Activated CD4-positive, alpha-beta T cell treated with anti-CD3 and anti-CD28 coated beads, Interleukin-2, amount 10 ng/mL, durations not matched to agents 7 days and 5 days (primary cell): ENCODE results near the gene CIAO3. TPM values are rescaled to one million over a fixed set of nuclear protein-coding genes. Genes with fewer than 3 reads are reported as not detected.
"Not testable (repeated sequence)": the region's sequence is repeated elsewhere in the genome, so short reads cannot be mapped to it uniquely, and the experiment has no call there.

Experiments used
- CTCF ChIA-PET: fragments of 350-600 bp; sonication (Branson Sonifier 250); formaldehyde crosslinking; loops from one replicate; lab custom pipeline; 2021; ENCODE audit warnings: antibody characterized with exemption; lab: Charles Lee
- POLR2A ChIA-PET: fragments of 350-600 bp; sonication (Branson Sonifier 250); formaldehyde crosslinking; loops from one replicate; lab custom pipeline; 2021; ENCODE audit warnings: antibody characterized with exemption; lab: Charles Lee
- DNase-seq: peaks from one replicate; pipeline ENCODE4 v3.0.0-alpha.2; 2020
- H3K27ac Mint-ChIP-seq: one replicate; pipeline ENCODE4 v1.8.0; 2021; ENCODE audit warnings: mild to moderate bottlenecking, moderate library complexity, mixed read lengths
- H3K27me3 Mint-ChIP-seq: one replicate; pipeline ENCODE4 v1.8.0; 2021; ENCODE audit warnings: mixed read lengths
- H3K36me3 Mint-ChIP-seq: one replicate; pipeline ENCODE4 v1.8.0; 2021; ENCODE audit warnings: low read depth, mixed read lengths
- H3K4me1 Mint-ChIP-seq: one replicate; pipeline ENCODE4 v1.8.0; 2021; ENCODE audit warnings: mixed read lengths
- H3K4me3 Mint-ChIP-seq: one replicate; pipeline ENCODE4 v1.8.0; 2021; ENCODE audit warnings: mild to moderate bottlenecking, moderate library complexity, mixed read lengths
- H3K9me3 Mint-ChIP-seq: one replicate; pipeline ENCODE4 v1.8.0; 2021; ENCODE audit warnings: mixed read lengths
- total RNA-seq, 2 experiments: library from RNA; stranded (reverse); gene quantifications; one replicate each; pipeline ENCODE4 v1.2.3, GENCODE V29; 2021

The CIAO3 gene
- total RNA-seq, 2 experiments from 2014 or later, result 39.5 to 39.9 TPM

DNA sequence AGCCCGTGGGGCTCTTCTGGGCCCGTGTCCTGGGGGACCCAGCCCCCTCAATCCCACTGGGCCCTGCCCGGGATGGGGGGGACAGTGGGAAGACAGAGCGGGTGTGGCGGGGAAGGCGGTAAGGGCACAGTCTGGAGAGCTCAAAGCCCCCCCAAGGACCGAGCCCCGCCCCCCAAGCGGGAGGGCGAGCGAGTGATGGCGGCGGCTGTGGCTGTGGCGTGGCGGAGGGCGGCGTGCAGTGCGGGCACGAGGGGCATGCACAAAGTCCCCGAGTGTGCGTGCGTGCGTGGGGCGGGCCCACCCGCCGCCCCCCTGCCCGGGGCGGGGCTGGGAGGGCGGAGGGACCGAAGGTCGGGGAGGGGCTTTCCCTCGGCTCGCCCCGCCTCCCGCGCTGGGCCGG, 47.0 kb downstream of the CIAO3 start:
- Mint-ChIP-seq H3K27ac (no peak overlapping the region), H3K4me3 (no peak overlapping the region), H3K4me1 (peaks cover 34% of the 10 kb centered on the region), H3K9me3 (no peaks in the 10 kb centered on the region), H3K27me3 (peaks cover 15% of the 10 kb centered on the region), H3K36me3 (peaks cover 4% of the 10 kb centered on the region)
- POLR2A ChIA-PET, result no interaction called here
- CTCF ChIA-PET, result interaction anchor here (1.3 kb wide), 1 partner anchor 57 kb away, joined by 3 read pairs; the partner anchor contains the start of gene METTL26
- DNase-seq, result no peak

DNA sequence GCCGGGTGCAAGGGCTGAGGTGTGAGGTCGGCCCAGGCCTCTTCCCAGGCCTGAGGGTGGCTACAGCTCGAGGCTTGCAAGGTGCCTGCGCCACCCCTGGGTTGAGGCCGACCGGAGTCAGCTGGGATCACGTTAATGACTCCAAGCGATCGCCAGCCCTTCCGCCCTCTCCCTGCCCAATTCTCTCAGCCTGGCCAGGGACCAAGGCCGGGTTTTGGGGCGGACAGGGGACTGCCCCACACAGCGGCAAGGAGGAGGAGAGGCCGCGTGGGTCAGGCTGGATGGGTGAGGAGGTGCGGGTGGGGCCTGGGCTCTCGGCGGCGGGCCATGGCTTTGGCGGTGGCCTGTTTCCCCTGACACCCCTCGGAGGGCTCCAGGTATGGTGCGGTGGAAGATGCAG, 47.4 kb downstream of the CIAO3 start:
- H3K36me3 Mint-ChIP-seq, result peaks cover 4% of the 10 kb centered on the region
- peaks cover 36% of the 10 kb centered on the region for H3K4me1 Mint-ChIP-seq
- H3K4me3 Mint-ChIP-seq, result peak overlapping the region; percentile 19
- ChIA-PET POLR2A (no interaction called here), CTCF (interaction anchor here (1.3 kb wide), 1 partner anchor 57 kb away, joined by 3 read pairs; the partner anchor contains the start of gene METTL26)
- peaks cover 15% of the 10 kb centered on the region for H3K27me3 Mint-ChIP-seq
- H3K27ac Mint-ChIP-seq, result no peak overlapping the region
- no peaks in the 10 kb centered on the region for H3K9me3 Mint-ChIP-seq
- DNase-seq, result no peak

DNA sequence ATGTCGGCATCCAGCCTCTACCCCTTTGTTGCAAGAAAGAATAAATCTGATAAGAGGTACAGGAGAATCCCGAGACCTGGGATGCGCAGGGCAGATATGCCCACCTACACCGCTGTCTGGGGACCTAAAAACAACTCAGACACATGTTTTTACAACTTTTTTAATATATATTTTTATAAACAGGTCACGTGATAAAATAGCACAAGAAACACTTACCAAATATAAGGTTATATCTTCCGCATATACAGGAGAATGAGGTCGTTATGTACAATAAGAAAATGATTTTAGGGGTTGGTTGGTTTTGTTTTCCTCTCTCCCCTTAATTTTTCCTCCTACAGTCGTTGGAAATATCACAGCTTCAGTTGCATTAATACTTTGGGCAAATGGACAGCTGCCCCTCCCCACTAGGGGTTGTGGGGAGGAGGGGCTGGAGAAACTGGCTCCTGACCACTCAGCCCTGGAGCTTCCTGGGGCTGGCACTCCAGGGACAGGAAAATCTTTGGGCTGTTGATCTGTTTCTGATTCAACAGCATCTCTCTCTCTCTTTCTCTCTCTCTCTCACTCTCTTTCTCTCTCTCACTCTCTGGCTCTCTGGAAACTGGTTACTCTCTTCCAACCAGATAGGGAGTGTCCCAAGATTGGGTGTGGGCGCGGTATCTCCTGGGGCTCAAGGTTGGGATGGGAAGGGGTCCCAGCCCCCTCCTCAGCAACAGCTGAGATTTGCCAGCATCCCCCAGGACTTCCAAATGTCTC, 48.3 kb downstream of the CIAO3 start:
- H3K4me3 Mint-ChIP-seq, result no peak overlapping the region
- H3K27me3 Mint-ChIP-seq, result peaks cover 15% of the 10 kb centered on the region
- DNase-seq, result no peak
- ChIA-PET CTCF (interaction anchor here (1.3 kb wide), 1 partner anchor 56 kb away, joined by 3 read pairs; the partner anchor contains the start of gene METTL26), POLR2A (no interaction called here)
- no peaks in the 10 kb centered on the region for H3K9me3 Mint-ChIP-seq
- H3K36me3 Mint-ChIP-seq, result peaks cover 4% of the 10 kb centered on the region
- H3K4me1 Mint-ChIP-seq, result peaks cover 39% of the 10 kb centered on the region
- H3K27ac Mint-ChIP-seq, result no peak overlapping the region

DNA sequence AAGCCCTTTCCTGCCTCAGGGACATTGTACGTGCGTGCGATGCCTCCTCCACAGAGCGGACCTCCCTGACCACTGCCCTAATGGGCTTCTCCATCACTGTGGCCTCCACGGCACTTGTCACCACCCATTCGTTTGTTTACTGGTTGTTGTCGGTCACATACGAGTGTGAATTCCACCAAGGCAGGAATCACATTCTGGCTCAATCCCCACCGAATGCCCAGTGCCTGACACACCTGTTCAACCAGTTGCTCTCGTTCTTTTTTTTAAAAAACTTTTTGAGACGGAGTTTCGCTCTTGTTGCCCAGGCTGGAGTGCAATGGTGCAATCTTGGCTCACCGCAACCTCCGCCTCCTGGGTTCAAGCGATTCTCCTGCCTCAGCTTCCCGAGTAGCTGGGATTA, 49.6 kb downstream of the CIAO3 start:
- H3K27ac Mint-ChIP-seq, result peak overlapping the region; percentile 76
- H3K4me3 Mint-ChIP-seq, result peak overlapping the region; percentile 89
- H3K36me3 Mint-ChIP-seq, POLR2A ChIA-PET, DNase-seq, H3K9me3 Mint-ChIP-seq: not testable (repeated sequence)
- CTCF ChIA-PET, result interaction anchor here (1.5 kb wide), 1 partner anchor 10 kb away, joined by 3 read pairs; no protein-coding TSS in a partner anchor
- H3K4me1 Mint-ChIP-seq, result peaks cover 36% of the 10 kb centered on the region
- H3K27me3 Mint-ChIP-seq, result peaks cover 15% of the 10 kb centered on the region

DNA sequence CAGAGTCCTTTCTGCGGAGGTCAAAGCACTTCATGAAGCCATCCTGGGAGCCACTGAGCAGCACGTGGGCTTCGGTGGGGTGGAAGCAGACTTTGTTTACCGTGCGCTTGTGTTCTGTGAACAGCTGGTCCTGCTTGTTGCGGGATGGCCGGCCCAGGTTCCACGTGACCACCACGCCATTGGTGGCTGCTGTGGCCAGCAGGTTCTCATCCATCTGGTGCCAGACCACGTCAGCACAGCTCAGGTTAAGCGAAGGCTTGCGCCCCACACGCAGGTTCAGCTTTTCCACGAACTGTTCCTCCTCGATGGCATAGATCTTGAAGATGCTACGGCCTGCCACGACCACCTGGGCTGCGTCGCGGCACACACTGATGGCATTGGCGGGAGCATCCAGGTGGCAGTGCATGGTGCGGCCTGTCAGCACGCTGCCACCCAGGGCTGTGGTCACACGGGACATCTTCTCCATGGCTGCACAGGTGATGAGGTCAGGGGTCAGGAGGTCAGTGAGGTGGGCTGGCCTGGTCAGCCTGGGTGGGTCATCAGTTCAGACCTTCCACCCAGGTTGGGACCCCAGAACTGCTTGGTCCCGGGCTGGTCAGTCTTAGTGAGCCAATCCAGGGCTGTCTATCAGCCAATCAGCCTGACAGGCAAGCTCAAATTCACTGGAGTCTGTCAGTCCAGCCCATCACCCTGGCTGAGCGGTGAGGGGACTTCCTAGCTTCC, 51.5 kb downstream of the CIAO3 start:
- ChIA-PET CTCF (interaction anchor here (0.7 to 1.5 kb wide), 9 partner anchors 9 to 1016 kb away, joined by 3 to 5 read pairs (median 3); partner anchors contain the start of genes CIAO3, MAPK8IP3, RHBDL1 and RHOT2), POLR2A (no interaction called here)
- Mint-ChIP-seq H3K36me3 (peaks cover 9% of the 10 kb centered on the region), H3K4me1 (peaks cover 35% of the 10 kb centered on the region), H3K9me3 (no peaks in the 10 kb centered on the region), H3K27ac (peak overlapping the region; percentile 89), H3K27me3 (peaks cover 13% of the 10 kb centered on the region), H3K4me3 (peak overlapping the region; percentile 89)
- no peak for DNase-seq

DNA sequence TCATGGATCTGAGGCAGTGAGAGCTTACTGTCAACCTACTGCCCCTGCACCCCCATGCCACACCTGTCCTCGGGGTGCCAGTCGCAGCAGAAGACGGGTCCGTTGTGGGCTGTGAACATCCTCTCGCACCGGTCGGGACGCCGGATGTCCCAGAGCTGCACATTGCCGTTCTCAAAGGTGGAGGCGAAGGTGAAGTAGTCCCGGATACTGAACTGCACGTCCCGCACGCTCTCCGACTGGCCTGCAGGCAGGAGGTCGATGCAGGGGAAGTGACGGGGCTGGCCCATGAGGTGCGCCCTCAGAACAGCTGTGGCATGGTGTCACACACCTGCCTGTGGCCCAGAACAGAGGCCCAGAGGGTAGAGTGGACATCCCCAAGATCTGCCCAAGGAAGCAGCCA, 53.3 kb downstream of the CIAO3 start:
- Mint-ChIP-seq H3K36me3 (peaks cover 12% of the 10 kb centered on the region), H3K4me1 (peaks cover 44% of the 10 kb centered on the region), H3K27ac (no peak overlapping the region), H3K27me3 (peaks cover 4% of the 10 kb centered on the region), H3K4me3 (peak overlapping the region; percentile 16), H3K9me3 (no peaks in the 10 kb centered on the region)
- ChIA-PET CTCF (interaction anchor here (1.0 to 2.1 kb wide), 2 partner anchors 19 to 40 kb away, joined by 3 to 5 read pairs; partner anchors contain the start of gene RHOT2), POLR2A (no interaction called here)
- no peak for DNase-seq

DNA sequence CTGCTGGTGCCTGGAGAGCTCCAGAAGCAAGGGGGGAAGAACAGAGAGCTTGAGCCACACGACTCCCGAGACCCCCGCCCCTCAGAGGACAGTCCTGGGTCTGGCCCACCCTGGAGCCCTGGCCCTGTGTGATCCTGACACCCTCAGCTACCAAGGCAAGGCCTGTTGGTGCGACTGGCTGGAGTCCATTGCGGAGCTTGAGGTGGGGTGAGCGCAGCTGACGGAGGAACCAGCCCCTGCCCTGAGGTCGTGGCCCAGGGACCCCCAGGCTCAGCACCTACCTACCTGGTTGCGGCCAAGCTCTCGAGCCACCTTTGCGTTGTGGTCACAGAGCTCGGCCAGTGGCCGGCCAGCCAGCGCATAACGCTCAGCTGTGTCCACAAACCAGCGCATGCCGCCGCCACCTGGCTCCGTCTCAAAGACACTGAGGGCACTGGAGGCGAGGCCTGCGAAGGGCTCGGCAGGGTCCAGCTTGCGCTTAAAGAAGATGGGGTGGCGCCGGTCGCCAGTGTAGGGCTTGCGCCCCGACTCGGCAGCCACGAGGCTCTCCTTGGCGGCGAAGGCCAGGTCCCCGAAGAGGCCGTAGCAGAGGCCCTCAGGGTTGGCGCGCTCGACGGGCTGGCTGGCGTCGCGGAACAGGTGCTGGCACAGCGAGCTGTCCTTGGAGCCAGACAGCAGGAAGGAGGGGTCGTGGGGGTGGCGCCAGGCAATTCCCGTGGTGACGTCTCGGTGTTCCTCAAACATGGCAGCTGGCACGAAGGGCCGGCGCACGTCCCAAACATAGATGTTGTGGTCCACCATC, 54.1 kb downstream of the CIAO3 start:
- peaks cover 51% of the 10 kb centered on the region for H3K4me1 Mint-ChIP-seq
- no peaks in the 10 kb centered on the region for H3K9me3 Mint-ChIP-seq
- peaks cover 19% of the 10 kb centered on the region for H3K36me3 Mint-ChIP-seq
- POLR2A ChIA-PET, result no interaction called here
- H3K27me3 Mint-ChIP-seq, result no peaks in the 10 kb centered on the region
- CTCF ChIA-PET, result interaction anchor here (1.0 to 2.1 kb wide), 4 partner anchors 9 to 103 kb away, joined by 3 to 6 read pairs (median 4); partner anchors contain the start of gene RHOT2
- no peak overlapping the region for H3K27ac Mint-ChIP-seq
- H3K4me3 Mint-ChIP-seq, result no peak overlapping the region
- DNase-seq, result no peak

DNA sequence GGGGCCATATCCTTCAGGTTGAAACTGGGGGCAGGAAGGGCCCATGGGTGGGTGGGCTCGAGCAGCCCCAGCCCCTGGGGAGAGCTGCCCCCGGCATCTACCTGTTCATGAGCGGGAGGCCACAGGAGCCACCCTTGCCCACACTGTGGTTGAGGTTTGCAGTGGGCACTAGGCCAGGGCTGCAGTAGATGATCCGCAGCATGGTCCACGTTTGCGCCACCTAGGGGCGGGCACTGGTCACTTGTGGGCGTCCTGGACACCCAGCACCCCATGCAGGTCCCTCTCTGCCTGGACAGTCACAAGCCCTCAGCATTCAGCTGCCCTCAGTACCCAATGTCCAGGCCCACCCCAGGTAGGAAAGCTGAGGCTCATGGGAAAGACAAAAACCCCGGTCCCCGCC, 54.8 kb downstream of the CIAO3 start:
- no peak overlapping the region for H3K4me3 Mint-ChIP-seq
- POLR2A ChIA-PET, result no interaction called here
- DNase-seq, result no peak
- peaks cover 54% of the 10 kb centered on the region for H3K4me1 Mint-ChIP-seq
- CTCF ChIA-PET, result interaction anchor here (1.1 to 2.1 kb wide), 3 partner anchors 9 to 104 kb away, joined by 3 to 6 read pairs (median 5); partner anchors contain the start of gene RHOT2
- peaks cover 19% of the 10 kb centered on the region for H3K36me3 Mint-ChIP-seq
- no peaks in the 10 kb centered on the region for H3K27me3 Mint-ChIP-seq
- H3K27ac Mint-ChIP-seq, result peak overlapping the region; percentile 46
- H3K9me3 Mint-ChIP-seq, result no peaks in the 10 kb centered on the region

DNA sequence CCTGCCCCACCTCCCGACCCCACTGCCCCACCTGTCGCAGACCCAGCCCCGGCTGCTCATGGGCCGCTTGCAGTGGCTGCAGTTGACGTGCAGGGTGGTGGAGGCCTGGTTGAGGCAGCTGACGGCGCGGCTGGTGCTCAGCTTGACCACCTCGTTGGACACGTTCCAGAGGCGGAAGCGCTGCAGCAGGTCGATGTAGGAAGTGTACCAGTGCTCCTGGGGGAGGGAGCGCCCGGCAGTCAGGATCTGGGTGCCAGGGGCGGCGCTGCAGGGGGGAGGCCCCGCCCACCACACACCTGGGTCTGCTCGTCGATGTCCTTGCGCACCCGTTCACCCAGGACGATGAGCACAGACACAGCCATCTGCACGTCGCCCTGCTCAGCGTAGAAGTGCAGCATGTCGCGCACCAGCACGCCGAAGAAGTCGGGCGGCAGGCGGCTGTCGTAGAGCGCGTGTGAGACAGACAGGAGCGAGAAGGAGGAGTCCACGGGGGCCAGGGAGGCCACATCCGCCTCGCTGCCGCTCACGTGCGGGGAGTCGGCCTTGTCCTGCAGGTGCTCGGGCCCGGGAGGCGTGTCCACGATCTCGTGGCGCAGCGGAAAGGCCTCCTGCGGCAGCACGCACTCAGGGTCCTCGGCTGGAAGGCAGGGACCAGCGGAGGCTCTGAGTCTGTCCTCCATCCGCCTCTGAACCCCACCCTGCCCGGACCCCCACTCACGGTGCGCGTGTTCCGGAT, 55.7 kb downstream of the CIAO3 start:
- Mint-ChIP-seq H3K36me3 (peaks cover 18% of the 10 kb centered on the region), H3K27ac (no peak overlapping the region), H3K9me3 (no peaks in the 10 kb centered on the region), H3K27me3 (no peaks in the 10 kb centered on the region), H3K4me1 (peaks cover 49% of the 10 kb centered on the region), H3K4me3 (no peak overlapping the region)
- ChIA-PET CTCF (interaction anchor here (1.3 to 1.4 kb wide), 2 partner anchors 10 to 12 kb away, joined by 4 to 6 read pairs; no protein-coding TSS in a partner anchor), POLR2A (interaction anchor here (0.6 kb wide), 1 partner anchor 154 kb away, joined by 3 read pairs; no protein-coding TSS in a partner anchor)
- DNase-seq, result no peak

DNA sequence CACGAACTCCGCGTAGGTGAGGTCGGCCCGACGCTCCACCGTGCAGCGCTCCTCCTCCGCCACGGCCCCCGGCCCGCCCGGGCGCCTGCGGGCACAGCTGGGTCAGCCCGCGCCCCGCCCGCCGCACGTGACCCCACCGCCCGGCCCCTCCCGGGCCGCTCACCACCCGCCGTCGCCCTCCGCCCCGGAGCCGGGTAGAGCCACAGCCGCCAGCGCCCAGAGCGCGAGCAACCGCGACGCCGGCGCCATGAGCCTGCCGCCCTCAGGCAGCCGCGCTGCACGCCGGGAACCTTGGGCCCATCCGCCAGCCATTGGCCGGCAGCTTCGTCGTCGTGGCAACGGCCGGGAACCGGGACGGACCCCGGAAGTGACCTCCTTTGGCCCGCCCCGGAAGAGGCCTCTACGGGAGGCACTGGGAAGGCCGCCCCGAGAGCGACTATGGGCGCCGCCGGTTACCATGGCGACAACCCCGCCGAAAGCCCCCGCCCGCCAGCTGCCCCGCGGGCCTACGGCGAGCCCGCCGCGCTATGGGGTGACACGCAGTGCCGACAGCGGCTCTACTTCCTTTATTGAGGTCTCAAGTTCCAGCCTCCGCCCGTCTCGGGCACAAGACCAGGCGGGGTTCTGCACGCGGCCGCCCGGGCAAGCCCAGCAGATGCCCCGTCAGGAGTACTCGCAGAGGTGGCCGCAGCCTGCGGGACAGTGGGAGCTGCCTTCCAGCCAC, 56.6 kb downstream of the CIAO3 start, which contains the start of gene JMJD8:
JMJD8 (minus strand) TSS at position 264 of the 724 bp plus-strand sequence; CDS start at position 249, 15 bp downstream.
- peak within 1 kb of the TSS; percentile 75 for H3K4me3 Mint-ChIP-seq
- H3K4me1 Mint-ChIP-seq, result peaks cover 45% of the 10 kb centered on the region
- no peaks in the 10 kb centered on the region for H3K9me3 Mint-ChIP-seq
- peak within 1 kb of the TSS; percentile 69 for H3K27ac Mint-ChIP-seq
- peak; percentile 97 for DNase-seq
- ChIA-PET POLR2A (interaction anchor here (0.6 kb wide), 2 partner anchors 122 to 153 kb away, joined by 3 to 5 read pairs; no protein-coding TSS in a partner anchor), CTCF (interaction anchor here (1.4 kb wide), 1 partner anchor 11 kb away, joined by 4 read pairs; no protein-coding TSS in a partner anchor)
- no peaks in the 10 kb centered on the region for H3K27me3 Mint-ChIP-seq
- peaks cover 18% of the 10 kb centered on the region for H3K36me3 Mint-ChIP-seq
